Trophoblast cell (in vitro differentiated cells and primary cell): ENCODE measurements around the gene LRRC4B.

Experiments used
- DNase-seq, 2 donors: peaks; one replicate each; pipeline ENCODE4 v3.0.0-alpha.2; 2016
- H2AFZ ChIP-seq: 2 replicates; pipeline ENCODE4 v1.6.1; 2013; ENCODE audit warnings: low read length, moderate library complexity, mild to moderate bottlenecking; ENCODE audit not compliant: insufficient read depth, poor library complexity
- H2AK5ac ChIP-seq: 2 replicates; pipeline ENCODE4 v1.6.1; 2013; ENCODE audit warnings: mild to moderate bottlenecking, low read length
- H2BK120ac ChIP-seq: 2 replicates; pipeline ENCODE4 v1.6.1; 2013; ENCODE audit warnings: low read length, mild to moderate bottlenecking, moderate library complexity; ENCODE audit not compliant: insufficient read depth, poor library complexity
- H2BK12ac ChIP-seq: 2 replicates; pipeline ENCODE4 v1.6.1; 2013; ENCODE audit warnings: mild to moderate bottlenecking, low read length, moderate library complexity
- H2BK5ac ChIP-seq: 2 replicates; pipeline ENCODE4 v1.6.1; 2013; ENCODE audit warnings: low read length, low read depth, moderate library complexity, mild to moderate bottlenecking; ENCODE audit not compliant: poor library complexity
- H3K14ac ChIP-seq: 2 replicates; pipeline ENCODE4 v1.6.1; 2013; ENCODE audit warnings: mild to moderate bottlenecking, low read length
- H3K18ac ChIP-seq: 2 replicates; pipeline ENCODE4 v1.6.1; 2013; ENCODE audit warnings: mild to moderate bottlenecking, low read length
- H3K23ac ChIP-seq: 2 replicates; pipeline ENCODE4 v1.6.1; 2013; ENCODE audit warnings: low read length
- H3K27ac ChIP-seq: 2 replicates; pipeline ENCODE4 v1.5.1; 2013; ENCODE audit warnings: low read depth, mild to moderate bottlenecking, inconsistent platforms, low read length, moderate library complexity
- H3K27me3 ChIP-seq: 2 replicates; pipeline ENCODE4 v1.6.1; 2013; ENCODE audit warnings: inconsistent platforms, mild to moderate bottlenecking, low read length, moderate library complexity; ENCODE audit not compliant: insufficient read depth
- H3K36me3 ChIP-seq, 2 experiments: 1 replicate in 1 of 2; 2 replicates in 1 of 2; pipeline ENCODE4 v1.6.1; 2013; ENCODE audit warnings: low read length in 2 of 2, mild to moderate bottlenecking in 2 of 2, moderate library complexity in 1 of 2; ENCODE audit not compliant: insufficient read depth in 2 of 2, control insufficient read depth in 1 of 2
- H3K4ac ChIP-seq: 2 replicates; pipeline ENCODE4 v1.6.1; 2013; ENCODE audit warnings: low read depth, mild to moderate bottlenecking, low read length, moderate library complexity
- H3K4me1 ChIP-seq, 2 experiments: 1 replicate in 1 of 2; 2 replicates in 1 of 2; pipeline ENCODE4 v1.6.1; 2013; ENCODE audit warnings: low read length in 2 of 2, mild to moderate bottlenecking in 2 of 2, moderate library complexity in 1 of 2; ENCODE audit not compliant: insufficient read depth in 2 of 2, control insufficient read depth in 1 of 2
- H3K4me2 ChIP-seq: 2 replicates; pipeline ENCODE4 v1.6.1; 2013; ENCODE audit warnings: inconsistent platforms, mild to moderate bottlenecking, low read length, moderate library complexity
- H3K4me3 ChIP-seq: 2 replicates; pipeline ENCODE4 v1.5.1; 2013; ENCODE audit warnings: mild to moderate bottlenecking, low read depth, low read length, inconsistent platforms
- H3K79me1 ChIP-seq: one replicate; pipeline ENCODE4 v1.6.1; 2013; ENCODE audit warnings: low read length
- H3K79me2 ChIP-seq: 2 replicates; pipeline ENCODE4 v1.6.1; 2013; ENCODE audit warnings: low read length, mild to moderate bottlenecking; ENCODE audit not compliant: control insufficient read depth, insufficient read depth, poor library complexity
- H3K9ac ChIP-seq: 2 replicates; pipeline ENCODE4 v1.6.1; 2013; ENCODE audit warnings: mild to moderate bottlenecking, low read length
- H3K9me3 ChIP-seq: 2 replicates; pipeline ENCODE4 v1.6.1; 2013; ENCODE audit warnings: low read depth, mild to moderate bottlenecking, control low read depth, inconsistent platforms, low read length; ENCODE audit not compliant: insufficient read depth
- H4K12ac ChIP-seq: 2 replicates; pipeline ENCODE4 v1.6.1; 2013; ENCODE audit warnings: low read depth, mild to moderate bottlenecking, low read length, moderate library complexity
- H4K8ac ChIP-seq: 2 replicates; pipeline ENCODE4 v1.6.1; 2013; ENCODE audit warnings: low read depth, mild to moderate bottlenecking, low read length, moderate library complexity
- H4K91ac ChIP-seq: one replicate; pipeline ENCODE4 v1.6.1; 2013; ENCODE audit warnings: low read depth, mild to moderate bottlenecking, low read length, moderate library complexity
- WGBS: extraction: QIAGEN DNeasy Blood & Tissue Kit; methylation state at CpG from one replicate; pipeline ENCODE4 v1.1.7; 2013; ENCODE audit warnings: missing lambda C conversion rate; ENCODE audit not compliant: insufficient read length, insufficient coverage; ENCODE audit errors: extremely low coverage; 5-methylcytosine and 5-hydroxymethylcytosine counted together

The LRRC4B gene

GRCh38 chr19:50551715-50552187 lies 16.5 kb downstream of the LRRC4B start:
- Histone ChIP-seq H3K9me3 (peaks cover 11% of the 10 kb centered on the region), H4K12ac (no peak overlapping the region), H2BK120ac (no peak overlapping the region), H2BK12ac (no peak overlapping the region), H2BK5ac (no peak overlapping the region), H3K27me3 (peaks cover 32% of the 10 kb centered on the region), H3K79me1 (no peaks in the 10 kb centered on the region), H3K9ac (no peak overlapping the region), H3K79me2 (no peaks in the 10 kb centered on the region), H3K4me1 (no peaks in the 10 kb centered on the region), H2AFZ (no peak overlapping the region), H3K23ac (no peak overlapping the region), H3K4ac (no peak overlapping the region), H3K4me2 (no peak overlapping the region), H2AK5ac (no peak overlapping the region), H3K27ac (no peak overlapping the region), H3K18ac (no peak overlapping the region), H4K8ac (no peak overlapping the region), H3K36me3 (no peaks in the 10 kb centered on the region), H3K14ac (no peak overlapping the region), H4K91ac (no peak overlapping the region), H3K4me3 (no peak overlapping the region)
- no peak for DNase-seq
- WGBS: no CpG with 5 or more reads among the region's 22 CpGs

- peaks cover 32% of the 10 kb centered on the region for H3K27me3 ChIP-seq
- H3K23ac ChIP-seq: no peak overlapping the region
- no peak overlapping the region for H4K12ac ChIP-seq
- no CpG with 5 or more reads among the region's 32 CpGs for WGBS
- H3K4ac ChIP-seq: no peak overlapping the region
- H4K8ac ChIP-seq: no peak overlapping the region
- no peak overlapping the region for H3K18ac ChIP-seq
- H3K79me2 ChIP-seq: no peaks in the 10 kb centered on the region
- H3K4me1 ChIP-seq: no peaks in the 10 kb centered on the region
- H4K91ac ChIP-seq: no peak overlapping the region
- H2BK12ac ChIP-seq: no peak overlapping the region
- no peak overlapping the region for H3K14ac ChIP-seq
- H2AFZ ChIP-seq: no peak overlapping the region
- H3K27ac ChIP-seq: no peak overlapping the region
- H2AK5ac ChIP-seq: no peak overlapping the region
- H2BK120ac ChIP-seq: no peak overlapping the region
- no peaks in the 10 kb centered on the region for H3K79me1 ChIP-seq
- no peak overlapping the region for H3K4me3 ChIP-seq
- no peaks in the 10 kb centered on the region for H3K36me3 ChIP-seq
- H3K9ac ChIP-seq: no peak overlapping the region
- H3K9me3 ChIP-seq: peaks cover 11% of the 10 kb centered on the region
- no peak overlapping the region for H3K4me2 ChIP-seq
- no peak overlapping the region for H2BK5ac ChIP-seq
- DNase-seq: no peak
Observed at GRCh38 chr19:50551034-50551714, 17.1 kb downstream of the LRRC4B start.

DNA sequence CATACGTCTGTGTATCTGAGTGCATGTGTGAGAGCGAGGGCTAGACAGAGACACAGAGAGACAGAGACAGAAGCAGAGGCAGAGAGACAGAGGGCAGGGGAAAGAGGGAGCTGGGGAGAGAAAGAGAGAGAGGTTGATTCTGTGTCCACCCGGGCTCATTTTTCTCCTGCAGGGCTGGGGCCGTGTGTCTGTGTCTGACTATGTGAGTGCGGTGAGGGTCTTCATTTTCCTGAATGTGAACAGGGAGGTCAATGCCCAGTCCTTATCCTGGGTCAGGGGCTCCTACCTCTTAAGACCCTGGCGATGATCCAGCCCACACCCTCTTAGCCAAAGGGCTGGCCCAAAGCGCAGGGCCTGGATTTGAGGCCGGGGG lies 17.7 kb downstream of the LRRC4B start:
- DNase-seq: no peak
- Histone ChIP-seq H3K18ac (no peak overlapping the region), H3K9ac (no peak overlapping the region), H3K27ac (no peak overlapping the region), H4K8ac (no peak overlapping the region), H2BK5ac (no peak overlapping the region), H3K4me3 (no peak overlapping the region), H2AK5ac (no peak overlapping the region), H2BK12ac (no peak overlapping the region), H3K14ac (no peak overlapping the region), H2BK120ac (no peak overlapping the region), H3K36me3 (no peaks in the 10 kb centered on the region), H3K27me3 (peaks cover 32% of the 10 kb centered on the region), H3K23ac (no peak overlapping the region), H3K4ac (no peak overlapping the region), H3K79me1 (no peaks in the 10 kb centered on the region), H4K91ac (no peak overlapping the region), H3K9me3 (peaks cover 11% of the 10 kb centered on the region), H3K4me1 (no peaks in the 10 kb centered on the region), H3K79me2 (no peaks in the 10 kb centered on the region), H2AFZ (no peak overlapping the region), H4K12ac (no peak overlapping the region), H3K4me2 (no peak overlapping the region)
- no CpG with 5 or more reads among the region's 8 CpGs for WGBS

- no peaks in the 10 kb centered on the region for H3K79me2 ChIP-seq
- no peaks in the 10 kb centered on the region for H3K36me3 ChIP-seq
- H4K8ac ChIP-seq: no peak overlapping the region
- no peak overlapping the region for H3K14ac ChIP-seq
- H2BK120ac ChIP-seq: no peak overlapping the region
- H3K18ac ChIP-seq: no peak overlapping the region
- H4K12ac ChIP-seq: no peak overlapping the region
- peaks cover 32% of the 10 kb centered on the region for H3K27me3 ChIP-seq
- no peak overlapping the region for H3K4ac ChIP-seq
- no peak overlapping the region for H3K23ac ChIP-seq
- DNase-seq: no peak
- H2AK5ac ChIP-seq: no peak overlapping the region
- H3K9me3 ChIP-seq: peaks cover 11% of the 10 kb centered on the region
- H3K4me2 ChIP-seq: no peak overlapping the region
- H3K27ac ChIP-seq: no peak overlapping the region
- no peak overlapping the region for H3K9ac ChIP-seq
- no peak overlapping the region for H4K91ac ChIP-seq
- H3K4me3 ChIP-seq: no peak overlapping the region
- no peak overlapping the region for H2AFZ ChIP-seq
- H2BK5ac ChIP-seq: no peak overlapping the region
- no peaks in the 10 kb centered on the region for H3K79me1 ChIP-seq
- H2BK12ac ChIP-seq: no peak overlapping the region
- H3K4me1 ChIP-seq: no peaks in the 10 kb centered on the region
- no CpG with 5 or more reads among the region's 17 CpGs for WGBS
Observed at GRCh38 chr19:50549927-50550593, 18.2 kb downstream of the LRRC4B start.
